ACHN (cell line): ENCODE results near the gene THOC7.
A peak's percentile ranks its signal among the peaks of the same experiment; 100 is the strongest.

Experiments
- DNase-seq: peaks from one replicate; pipeline ENCODE4 v3.0.0-alpha.2; 2015
- in situ Hi-C: cut with HindIII; loops from 2 replicates; pipeline ENCODE4 v1.10.0; 2017; ENCODE audit warnings: low sequenced_read_pairs, low pct_ligation_motif_present, low pct_unique_long_range_greater_than_20kb

The THOC7 gene

GRCh38 chr3:63863150-63864007 is at the start of gene THOC7, which contains the start of gene ATXN7:
Gene THOC7 (minus strand): TSS chr3:63863805. CDS start chr3:63863790, 15 bp downstream.
Gene ATXN7 (plus strand): TSS chr3:63863867. CDS start chr3:63912599, 48,732 bp downstream.
- DNase-seq, result peak; percentile 58
- in situ Hi-C loops, result no loop called here

- DNase-seq, result peak; percentile 45
- in situ Hi-C loops, result no loop called here
Observed at GRCh38 chr3:63912768-63913588, 49.4 kb upstream of the THOC7 start.

GRCh38 chr3:63911873-63912767 is 48.5 kb upstream of the THOC7 start, which contains the start of gene SCAANT1:
Gene SCAANT1 (minus strand): TSS chr3:63912383.
- in situ Hi-C loops, result no loop called here
- peak; percentile 87 for DNase-seq

GRCh38 chr3:63911509-63911872 is 47.9 kb upstream of the THOC7 start:
- no peak for DNase-seq
- in situ Hi-C loops, result no loop called here

GRCh38 chr3:63910891-63911290 is 47.3 kb upstream of the THOC7 start:
- in situ Hi-C loops, result no loop called here
- DNase-seq, result peak; percentile 13

- in situ Hi-C loops, result no loop called here
- DNase-seq, result no peak
Observed at GRCh38 chr3:63910001-63910400, 46.4 kb upstream of the THOC7 start.

- DNase-seq, result no peak
- in situ Hi-C loops, result no loop called here
Observed at GRCh38 chr3:63909431-63909830, 45.8 kb upstream of the THOC7 start.

GRCh38 chr3:63908776-63909175 is 45.2 kb upstream of the THOC7 start:
- DNase-seq, result no peak
- in situ Hi-C loops, result no loop called here

- in situ Hi-C loops, result no loop called here
- peak; percentile 28 for DNase-seq
Observed at GRCh38 chr3:63908081-63908736, 44.6 kb upstream of the THOC7 start.

- in situ Hi-C loops, result no loop called here
- no peak for DNase-seq
Observed at GRCh38 chr3:63905731-63906620, 42.4 kb upstream of the THOC7 start.

- DNase-seq, result no peak
- in situ Hi-C loops, result no loop called here
Observed at GRCh38 chr3:63900459-63900858, 36.9 kb upstream of the THOC7 start.

- in situ Hi-C loops, result no loop called here
Observed at GRCh38 chr3:63900010-63900409, 36.4 kb upstream of the THOC7 start.

GRCh38 chr3:63896332-63897030 is 32.9 kb upstream of the THOC7 start:
- DNase-seq, result no peak
- in situ Hi-C loops, result no loop called here

More at GRCh38 chr3:63900010-63900409, 36.4 kb upstream of the THOC7 start:
- DNase-seq, result no peak

GRCh38 chr3:63895422-63896189 is 32.0 kb upstream of the THOC7 start:
- no peak for DNase-seq
- in situ Hi-C loops, result no loop called here

- in situ Hi-C loops, result no loop called here
- DNase-seq, result no peak
Observed at GRCh38 chr3:63892773-63893352, 29.3 kb upstream of the THOC7 start.

- in situ Hi-C loops, result no loop called here
- no peak for DNase-seq
Observed at GRCh38 chr3:63891518-63891917, 27.9 kb upstream of the THOC7 start.
